K562 (cell line): ENCODE results near the gene DYSF.

Source experiments
- CXXC5 ChIP-seq: fragments of 250-450 bp; sonication (Bioruptor Pico); IDR thresholded peaks from 2 replicates; pipeline ENCODE4 v1.8.0; 2022; ENCODE audit warnings: inconsistent platforms, mild to moderate bottlenecking, moderate library complexity
- MYC ChIP-seq, 2 experiments: fragments of 250-450 bp in 1 of 2; sonication (Bioruptor Pico) in 1 of 2; IDR thresholded peaks; 2 replicates each; pipeline versions ENCODE4 v1.5.1 to v1.6.1; 2012 to 2021; ENCODE audit warnings: low read depth in 2 of 2, borderline replicate concordance in 1 of 2, improper control_type of control experiment in 1 of 2, low read length in 1 of 2, mild to moderate bottlenecking in 1 of 2, moderate library complexity in 1 of 2
- NONO ChIP-seq, 2 experiments: fragments of 200-400 bp in 1 of 2; fragments of 450-650 bp in 1 of 2; formaldehyde crosslinking in 1 of 2; IDR thresholded peaks; 2 replicates each; pipeline ENCODE4 v1.6.1; 2017; ENCODE audit warnings: low read depth in 2 of 2, mild to moderate bottlenecking in 2 of 2, moderate library complexity in 2 of 2, low read length in 1 of 2
- NR2C2 ChIP-seq, 2 experiments: fragments of 200-800 bp in 1 of 2; sonication (Bioruptor generic) in 1 of 2; sonication (generic) in 1 of 2; formaldehyde crosslinking in 1 of 2; IDR thresholded peaks; 2 replicates each; pipeline versions ENCODE4 v1.6.1 to v1.8.0; 2016 to 2022; ENCODE audit warnings: mild to moderate bottlenecking in 1 of 2, missing compliant biosample characterization in 1 of 2, missing genetic modification characterization in 1 of 2, missing genetic modification reagents in 1 of 2
- POLR2A ChIP-seq: fragments of 450-650 bp; conservative IDR thresholded peaks from 2 replicates; pipeline ENCODE4 v1.6.1; 2016
- RBFOX2 ChIP-seq: fragments of 200-400 bp; formaldehyde crosslinking; IDR thresholded peaks from 2 replicates; pipeline ENCODE4 v1.6.1; 2017; ENCODE audit warnings: low read depth, mild to moderate bottlenecking, low read length, moderate library complexity
- SIX5 ChIP-seq, 2 experiments: IDR thresholded peaks; 2 replicates each; pipeline ENCODE4 v1.6.1; 2011; ENCODE audit warnings: low read length in 2 of 2, borderline replicate concordance in 1 of 2, low read depth in 1 of 2, mild to moderate bottlenecking in 1 of 2, moderate library complexity in 1 of 2; ENCODE audit not compliant: insufficient read depth in 1 of 2
- TAF1 ChIP-seq: IDR thresholded peaks from 2 replicates; pipeline ENCODE4 v1.6.1; 2011; ENCODE audit warnings: mild to moderate bottlenecking, low read length, moderate library complexity; ENCODE audit not compliant: insufficient read depth, control insufficient read depth, severe bottlenecking; ENCODE audit errors: extremely low read depth
- YY1 ChIP-seq, 3 experiments: IDR thresholded peaks; 2 replicates each; pipeline ENCODE4 v1.6.1; 2011; ENCODE audit warnings: low read length in 2 of 3, mild to moderate bottlenecking in 2 of 3, moderate library complexity in 2 of 3, borderline replicate concordance in 1 of 3, control low read depth in 1 of 3, low read depth in 1 of 3; ENCODE audit not compliant: insufficient read depth in 3 of 3, insufficient replicate concordance in 2 of 3, control insufficient read depth in 1 of 3, insufficient read length in 1 of 3; ENCODE audit errors: extremely low read depth in 1 of 3
- ZC3H8 ChIP-seq: fragments of 450-650 bp; IDR thresholded peaks from 2 replicates; pipeline ENCODE4 v1.6.1; 2017
- TF ChIP-seq, protein P1 (sequence below), 3 experiments: IDR thresholded peaks in 2 of 3; conservative IDR thresholded peaks in 1 of 3; 2 replicates each; pipeline ENCODE4 v1.5.1; 2011 to 2012; ENCODE audit warnings: low read length in 3 of 3, mild to moderate bottlenecking in 3 of 3, control low read depth in 2 of 3, improper control_type of control experiment in 1 of 3, inconsistent platforms in 1 of 3, low read depth in 1 of 3, mixed read lengths in 1 of 3, moderate library complexity in 1 of 3; ENCODE audit not compliant: insufficient read depth in 2 of 3
- TF ChIP-seq, protein P2 (sequence below): fragments of 250-450 bp; sonication (Bioruptor Pico); IDR thresholded peaks from 2 replicates; pipeline ENCODE4 v1.5.1; 2021; ENCODE audit warnings: mild to moderate bottlenecking
- TF ChIP-seq, protein P3 (sequence below), 2 experiments: fragments of 450-650 bp; formaldehyde crosslinking in 1 of 2; IDR thresholded peaks; 2 replicates each; pipeline versions ENCODE4 v1.4.0 to v1.6.1; 2014 to 2020; ENCODE audit warnings: mild to moderate bottlenecking in 2 of 2, borderline replicate concordance in 1 of 2, low read depth in 1 of 2

DNA sequence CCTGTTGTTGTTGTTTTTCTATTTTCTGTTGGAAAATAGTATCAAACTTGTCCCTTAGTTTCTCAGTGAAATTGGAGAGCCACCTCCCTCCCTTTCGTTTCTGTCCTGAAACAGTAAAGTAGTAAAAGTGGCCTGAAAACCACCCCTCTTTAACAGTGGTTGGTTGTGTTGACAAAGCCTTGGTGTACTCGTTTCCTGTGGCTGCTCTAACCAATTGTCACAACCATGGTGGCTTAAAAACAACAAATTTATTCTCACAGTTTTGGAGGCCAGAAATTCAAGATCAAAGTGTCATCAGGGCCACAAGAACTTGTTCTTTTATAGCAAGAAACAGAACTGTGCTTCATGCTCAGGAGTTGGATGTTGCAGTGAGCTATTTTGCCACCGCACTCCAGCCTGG is 4.0 kb upstream of the DYSF start:
- TF ChIP-seq NR2C2 (CRISPR knock-in tag; IDR thresholded peaks at IDR 0.05) (no peak), NR2C2 (tag; IDR thresholded peaks at IDR 0.05) (no peak), MYC (IDR thresholded peaks at IDR 0.05; ENCODE audit: low read depth, low read length) (no peak), MYC (CRISPR knock-in tag; IDR thresholded peaks at IDR 0.05; ENCODE audit: borderline replicate concordance, low read depth) (no peak), TAF1 (no peak), POLR2A (no peak), RBFOX2 (no peak), ZC3H8 (no peak), NONO (IDR thresholded peaks at IDR 0.05; ENCODE audit: low read depth in 2 of 2, low read length in 1 of 2) (no peak), CXXC5 (CRISPR knock-in tag) (no peak), SIX5 (IDR thresholded peaks at IDR 0.05; ENCODE audit: borderline replicate concordance in 1 of 2, insufficient read depth in 1 of 2, low read depth in 1 of 2, low read length in 2 of 2) (no peak), YY1 (IDR thresholded peaks at IDR 0.05; ENCODE audit: borderline replicate concordance in 1 of 3, control insufficient read depth in 1 of 3, extremely low read depth in 1 of 3, insufficient read depth in 3 of 3, insufficient read length in 1 of 3, insufficient replicate concordance in 2 of 3, low read depth in 1 of 3, low read length in 2 of 3) (no peak)
- TF ChIP-seq, protein P1, sequence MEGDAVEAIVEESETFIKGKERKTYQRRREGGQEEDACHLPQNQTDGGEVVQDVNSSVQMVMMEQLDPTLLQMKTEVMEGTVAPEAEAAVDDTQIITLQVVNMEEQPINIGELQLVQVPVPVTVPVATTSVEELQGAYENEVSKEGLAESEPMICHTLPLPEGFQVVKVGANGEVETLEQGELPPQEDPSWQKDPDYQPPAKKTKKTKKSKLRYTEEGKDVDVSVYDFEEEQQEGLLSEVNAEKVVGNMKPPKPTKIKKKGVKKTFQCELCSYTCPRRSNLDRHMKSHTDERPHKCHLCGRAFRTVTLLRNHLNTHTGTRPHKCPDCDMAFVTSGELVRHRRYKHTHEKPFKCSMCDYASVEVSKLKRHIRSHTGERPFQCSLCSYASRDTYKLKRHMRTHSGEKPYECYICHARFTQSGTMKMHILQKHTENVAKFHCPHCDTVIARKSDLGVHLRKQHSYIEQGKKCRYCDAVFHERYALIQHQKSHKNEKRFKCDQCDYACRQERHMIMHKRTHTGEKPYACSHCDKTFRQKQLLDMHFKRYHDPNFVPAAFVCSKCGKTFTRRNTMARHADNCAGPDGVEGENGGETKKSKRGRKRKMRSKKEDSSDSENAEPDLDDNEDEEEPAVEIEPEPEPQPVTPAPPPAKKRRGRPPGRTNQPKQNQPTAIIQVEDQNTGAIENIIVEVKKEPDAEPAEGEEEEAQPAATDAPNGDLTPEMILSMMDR (IDR thresholded peaks at IDR 0.05 in 2 of 3, conservative IDR thresholded peaks at IDR 0.05 in 1 of 3; ENCODE audit: insufficient read depth in 2 of 3, low read depth in 1 of 3, low read length in 3 of 3): no peak
- TF ChIP-seq, protein P2, sequence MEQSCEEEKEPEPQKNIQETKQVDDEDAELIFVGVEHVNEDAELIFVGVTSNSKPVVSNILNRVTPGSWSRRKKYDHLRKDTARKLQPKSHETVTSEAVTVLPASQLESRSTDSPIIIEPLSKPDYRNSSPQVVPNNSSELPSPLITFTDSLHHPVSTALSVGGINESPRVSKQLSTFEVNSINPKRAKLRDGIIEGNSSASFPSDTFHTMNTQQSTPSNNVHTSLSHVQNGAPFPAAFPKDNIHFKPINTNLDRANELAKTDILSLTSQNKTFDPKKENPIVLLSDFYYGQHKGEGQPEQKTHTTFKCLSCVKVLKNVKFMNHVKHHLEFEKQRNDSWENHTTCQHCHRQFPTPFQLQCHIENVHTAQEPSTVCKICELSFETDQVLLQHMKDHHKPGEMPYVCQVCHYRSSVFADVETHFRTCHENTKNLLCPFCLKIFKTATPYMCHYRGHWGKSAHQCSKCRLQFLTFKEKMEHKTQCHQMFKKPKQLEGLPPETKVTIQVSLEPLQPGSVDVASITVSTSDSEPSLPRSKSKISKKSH (CRISPR knock-in tag): no peak
- TF ChIP-seq, protein P3, sequence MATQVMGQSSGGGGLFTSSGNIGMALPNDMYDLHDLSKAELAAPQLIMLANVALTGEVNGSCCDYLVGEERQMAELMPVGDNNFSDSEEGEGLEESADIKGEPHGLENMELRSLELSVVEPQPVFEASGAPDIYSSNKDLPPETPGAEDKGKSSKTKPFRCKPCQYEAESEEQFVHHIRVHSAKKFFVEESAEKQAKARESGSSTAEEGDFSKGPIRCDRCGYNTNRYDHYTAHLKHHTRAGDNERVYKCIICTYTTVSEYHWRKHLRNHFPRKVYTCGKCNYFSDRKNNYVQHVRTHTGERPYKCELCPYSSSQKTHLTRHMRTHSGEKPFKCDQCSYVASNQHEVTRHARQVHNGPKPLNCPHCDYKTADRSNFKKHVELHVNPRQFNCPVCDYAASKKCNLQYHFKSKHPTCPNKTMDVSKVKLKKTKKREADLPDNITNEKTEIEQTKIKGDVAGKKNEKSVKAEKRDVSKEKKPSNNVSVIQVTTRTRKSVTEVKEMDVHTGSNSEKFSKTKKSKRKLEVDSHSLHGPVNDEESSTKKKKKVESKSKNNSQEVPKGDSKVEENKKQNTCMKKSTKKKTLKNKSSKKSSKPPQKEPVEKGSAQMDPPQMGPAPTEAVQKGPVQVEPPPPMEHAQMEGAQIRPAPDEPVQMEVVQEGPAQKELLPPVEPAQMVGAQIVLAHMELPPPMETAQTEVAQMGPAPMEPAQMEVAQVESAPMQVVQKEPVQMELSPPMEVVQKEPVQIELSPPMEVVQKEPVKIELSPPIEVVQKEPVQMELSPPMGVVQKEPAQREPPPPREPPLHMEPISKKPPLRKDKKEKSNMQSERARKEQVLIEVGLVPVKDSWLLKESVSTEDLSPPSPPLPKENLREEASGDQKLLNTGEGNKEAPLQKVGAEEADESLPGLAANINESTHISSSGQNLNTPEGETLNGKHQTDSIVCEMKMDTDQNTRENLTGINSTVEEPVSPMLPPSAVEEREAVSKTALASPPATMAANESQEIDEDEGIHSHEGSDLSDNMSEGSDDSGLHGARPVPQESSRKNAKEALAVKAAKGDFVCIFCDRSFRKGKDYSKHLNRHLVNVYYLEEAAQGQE (IDR thresholded peaks at IDR 0.05; ENCODE audit: borderline replicate concordance): no peak
- TF ChIP-seq, protein P3 (CRISPR knock-in tag; IDR thresholded peaks at IDR 0.05; ENCODE audit: low read depth): no peak
